ENCODE data around the gene PTCRA.

The PTCRA gene

GRCh38 chr6:42974919-42975505, 59.2 kb downstream of the PTCRA start:
- DNase-seq = no peak

Data from NCI-H2227 treated with DMSO at 0.1 percent for 48 hours (cell line).